Cardiac fibroblast (primary cell): Measurements from ENCODE around the gene TAF3.

Source experiments
- DNase-seq, 2 donors: peaks; one replicate each; pipeline versions ENCODE4 v3.0.0 to v3.0.0-alpha.2; 2010; ENCODE audit warnings: low read depth in 2 of 2
- H3K4me3 ChIP-seq, 2 donors: replicated peaks in 1 of 2; 1 replicate in 1 of 2; 2 replicates in 1 of 2; pipeline ENCODE4 v1.5.1; 2011; ENCODE audit warnings: low read depth in 2 of 2, low read length in 2 of 2, mild to moderate bottlenecking in 2 of 2, moderate library complexity in 1 of 2
- TF ChIP-seq, protein P1 (sequence below): IDR thresholded peaks from one replicate; pipeline ENCODE4 v1.5.1; 2011; ENCODE audit warnings: low read depth, mild to moderate bottlenecking, low read length, inconsistent platforms

Gene TAF3

DNA sequence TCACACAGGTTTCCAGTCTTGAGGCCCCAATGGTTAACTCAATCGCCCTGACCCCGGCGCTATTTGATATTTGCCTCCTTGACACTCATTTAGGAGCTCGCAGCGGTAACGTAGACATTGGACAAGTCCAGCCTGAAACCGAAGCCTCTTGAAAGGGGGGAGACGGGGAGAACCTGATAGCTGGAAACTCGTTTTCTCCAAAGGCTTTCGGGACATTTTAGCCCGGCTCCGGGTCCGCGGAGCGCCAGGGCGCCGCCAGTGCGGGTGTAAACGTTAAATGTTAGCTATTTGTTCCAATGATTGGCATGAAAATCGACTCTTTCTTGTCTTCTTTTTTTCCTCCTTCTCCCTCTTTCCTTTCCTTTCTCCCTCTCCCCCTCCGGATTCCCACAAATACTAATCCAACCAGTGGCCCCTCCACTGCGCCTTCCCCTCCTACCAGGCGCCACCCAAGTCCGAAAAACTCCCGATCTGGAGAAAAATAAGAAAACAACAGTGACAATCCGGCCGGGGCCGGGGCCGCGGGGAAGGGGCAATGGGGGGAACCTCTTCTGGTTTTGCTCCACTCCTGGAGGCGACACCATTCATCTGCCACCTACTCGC is 219.0 kb downstream of the TAF3 start:
- DNase-seq = no peak
- TF ChIP-seq, protein P1, sequence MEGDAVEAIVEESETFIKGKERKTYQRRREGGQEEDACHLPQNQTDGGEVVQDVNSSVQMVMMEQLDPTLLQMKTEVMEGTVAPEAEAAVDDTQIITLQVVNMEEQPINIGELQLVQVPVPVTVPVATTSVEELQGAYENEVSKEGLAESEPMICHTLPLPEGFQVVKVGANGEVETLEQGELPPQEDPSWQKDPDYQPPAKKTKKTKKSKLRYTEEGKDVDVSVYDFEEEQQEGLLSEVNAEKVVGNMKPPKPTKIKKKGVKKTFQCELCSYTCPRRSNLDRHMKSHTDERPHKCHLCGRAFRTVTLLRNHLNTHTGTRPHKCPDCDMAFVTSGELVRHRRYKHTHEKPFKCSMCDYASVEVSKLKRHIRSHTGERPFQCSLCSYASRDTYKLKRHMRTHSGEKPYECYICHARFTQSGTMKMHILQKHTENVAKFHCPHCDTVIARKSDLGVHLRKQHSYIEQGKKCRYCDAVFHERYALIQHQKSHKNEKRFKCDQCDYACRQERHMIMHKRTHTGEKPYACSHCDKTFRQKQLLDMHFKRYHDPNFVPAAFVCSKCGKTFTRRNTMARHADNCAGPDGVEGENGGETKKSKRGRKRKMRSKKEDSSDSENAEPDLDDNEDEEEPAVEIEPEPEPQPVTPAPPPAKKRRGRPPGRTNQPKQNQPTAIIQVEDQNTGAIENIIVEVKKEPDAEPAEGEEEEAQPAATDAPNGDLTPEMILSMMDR = no peak
- H3K4me3 ChIP-seq = no peak overlapping the region

DNA sequence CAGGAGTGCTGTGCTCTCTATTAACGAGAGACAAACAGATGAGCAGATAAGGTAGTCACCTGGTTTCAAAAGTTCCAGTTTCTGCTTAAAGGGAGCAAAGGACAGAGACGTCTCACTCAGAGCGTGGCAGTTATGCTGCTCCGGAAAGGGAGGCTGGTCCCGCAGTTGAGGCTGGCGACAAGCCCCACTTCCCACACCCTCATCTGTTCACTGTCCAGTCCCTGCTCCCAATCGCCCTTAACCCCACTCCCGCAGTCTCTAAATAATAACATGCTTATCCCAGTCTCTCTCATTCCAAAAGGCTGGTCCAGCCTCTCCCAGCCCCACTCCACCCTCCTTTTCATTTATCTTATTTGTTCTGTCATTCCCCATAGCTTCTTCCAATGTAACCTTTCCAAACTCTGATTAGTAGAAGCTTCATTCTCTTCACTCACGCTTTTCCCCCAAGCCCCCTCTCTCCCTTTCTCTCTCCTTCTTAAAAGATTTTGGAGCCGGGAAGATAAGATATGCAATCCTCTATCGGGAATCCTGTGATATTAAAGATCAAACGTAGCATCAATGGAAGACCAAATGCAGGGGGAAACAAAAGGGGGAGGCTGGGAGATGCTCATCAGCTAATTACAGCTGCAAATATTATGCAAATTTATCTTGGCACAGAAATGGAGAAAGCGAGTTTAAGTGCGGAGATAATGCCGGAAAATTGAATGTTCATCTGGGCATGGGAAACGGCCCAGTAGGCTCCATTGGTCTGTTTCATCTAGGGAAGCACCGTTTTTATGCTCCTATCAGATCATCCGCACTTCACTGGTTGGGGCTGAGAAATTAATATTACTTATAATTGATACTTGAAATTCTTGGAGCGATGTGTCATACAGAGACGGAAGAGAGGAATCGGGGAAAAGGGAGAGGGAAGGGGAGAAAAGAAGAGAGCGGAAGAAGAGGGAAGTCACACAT is 219.9 kb downstream of the TAF3 start:
- TF ChIP-seq, protein P1 = no peak
- H3K4me3 ChIP-seq = no peak overlapping the region
- no peak for DNase-seq

DNA sequence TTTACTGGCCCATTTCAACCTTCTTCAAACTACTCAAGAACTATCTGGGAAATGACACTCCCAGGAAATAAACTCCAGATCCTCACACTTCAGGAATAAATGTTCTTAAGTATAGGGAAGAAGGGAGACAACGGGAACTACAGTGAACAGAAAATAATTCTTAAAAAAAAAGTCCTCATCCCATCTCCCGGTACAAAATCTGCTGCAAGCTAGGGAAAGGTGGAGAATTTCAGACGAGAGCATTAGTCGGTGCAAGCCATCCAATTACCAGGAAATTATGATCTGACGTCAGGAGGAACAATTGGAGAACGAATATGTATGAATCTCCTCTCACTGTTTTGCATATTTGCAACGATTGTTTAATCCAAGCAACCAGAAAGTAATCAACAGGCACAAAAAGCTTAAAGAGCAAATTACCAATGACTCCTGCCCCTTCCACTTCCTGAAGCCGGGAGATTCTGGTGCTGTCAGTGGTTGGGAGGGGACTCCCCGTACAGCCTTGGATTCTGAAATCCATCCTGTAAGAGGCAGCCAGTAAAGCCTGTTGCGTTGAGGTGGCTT is 221.1 kb downstream of the TAF3 start:
- H3K4me3 ChIP-seq = no peak overlapping the region
- DNase-seq = no peak
- TF ChIP-seq, protein P1 = no peak

DNA sequence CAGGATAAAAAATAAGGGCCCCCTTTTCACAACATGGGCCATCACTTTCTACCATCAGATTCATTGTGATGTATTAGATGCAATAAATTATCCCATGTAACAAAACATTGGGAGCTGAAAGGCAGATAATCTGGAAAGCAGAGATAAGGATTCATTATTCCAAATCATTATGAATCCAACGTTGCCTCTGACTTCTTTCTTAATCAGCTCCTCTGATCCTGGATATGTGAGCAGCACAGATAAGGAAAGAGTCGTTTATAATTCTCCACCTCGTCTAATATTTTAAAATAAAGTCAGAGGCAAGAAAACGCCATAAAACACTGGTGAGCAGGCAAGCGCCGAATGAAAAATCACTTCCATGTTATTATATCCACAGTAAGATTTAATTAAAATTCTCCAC is 222.3 kb downstream of the TAF3 start:
- TF ChIP-seq, protein P1 = no peak
- no peak for DNase-seq
- H3K4me3 ChIP-seq = no peak overlapping the region

DNA sequence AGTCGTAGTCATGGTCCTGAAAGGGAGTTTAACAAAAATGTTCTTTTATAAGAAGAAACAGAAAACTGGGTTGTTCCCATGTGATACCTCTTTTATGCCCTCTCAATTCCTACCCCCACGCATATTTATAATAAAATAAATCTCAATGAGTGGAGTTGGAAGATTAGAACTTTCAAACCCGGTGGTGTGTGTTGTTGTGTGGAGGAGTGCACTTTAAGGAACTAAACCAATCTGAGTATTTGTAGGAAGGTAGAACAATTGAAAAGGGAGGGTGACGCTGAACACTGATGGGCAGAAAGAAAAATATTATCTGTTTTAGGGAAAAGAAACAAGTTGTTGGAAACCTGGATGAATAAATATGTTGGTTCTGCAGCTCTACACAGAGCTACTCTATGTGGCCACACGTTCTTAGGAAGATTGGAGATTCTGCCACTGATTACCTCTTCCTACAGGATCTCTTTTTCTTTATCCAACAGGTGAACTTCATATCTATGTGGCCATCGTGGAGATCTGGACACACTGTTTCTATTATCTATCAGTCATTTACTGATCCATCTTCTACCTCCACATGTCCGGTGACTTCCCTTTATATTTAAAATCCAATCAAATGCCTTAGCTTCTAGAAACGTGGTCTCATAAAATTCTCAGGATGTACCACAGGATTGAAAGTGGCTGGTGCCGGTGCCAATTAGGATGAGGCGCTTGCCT is 223.1 kb downstream of the TAF3 start:
- H3K4me3 ChIP-seq = no peak overlapping the region
- TF ChIP-seq, protein P1 = no peak
- DNase-seq = no peak

DNA sequence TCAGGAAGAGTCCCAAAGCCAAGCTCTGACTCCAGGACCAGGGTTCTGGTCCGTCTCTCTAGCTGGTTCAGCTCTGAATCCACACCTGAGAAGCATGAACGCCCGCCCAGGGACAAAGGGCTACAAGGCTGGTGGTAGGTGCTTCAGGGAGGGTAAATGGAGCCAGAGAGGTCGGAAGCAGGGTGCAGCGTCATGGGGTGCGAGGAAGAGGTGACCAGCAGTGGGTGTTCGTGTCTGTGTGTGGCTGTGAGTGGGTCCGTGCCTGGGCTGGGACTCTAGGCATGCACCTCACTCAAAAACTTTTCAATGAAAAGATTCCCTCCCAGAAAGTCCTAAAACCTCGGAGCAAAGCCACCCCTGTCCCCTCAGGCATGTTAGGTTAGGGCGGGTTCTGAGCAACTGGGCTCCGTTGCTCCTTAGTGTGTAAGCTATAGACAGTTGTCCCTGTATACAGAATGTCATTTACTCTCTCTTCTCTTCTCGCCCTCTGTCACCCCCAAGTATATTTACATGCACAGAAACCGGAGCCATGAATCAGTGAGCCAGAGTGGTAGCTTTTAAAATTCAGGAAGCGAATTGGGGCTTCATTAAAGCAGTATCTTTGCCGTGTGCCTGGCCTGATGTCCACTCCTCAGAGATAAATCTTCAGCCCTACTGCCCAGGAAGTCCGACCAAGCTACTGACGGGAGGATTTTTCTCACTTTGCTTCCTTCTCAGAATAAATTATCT is 223.9 kb downstream of the TAF3 start:
- no peak overlapping the region for H3K4me3 ChIP-seq
- no peak for DNase-seq
- TF ChIP-seq, protein P1 = no peak
